NCI-H82 treated with DMSO at 0.1 percent for 48 hours (cell line): ENCODE measurements around the gene PCSK6.

Experiments
- DNase-seq: peaks from one replicate; lab custom pipeline; 2025; ENCODE audit not compliant: unreplicated experiment; lab: John Stamatoyannopoulos, UW

PCSK6 gene

DNA sequence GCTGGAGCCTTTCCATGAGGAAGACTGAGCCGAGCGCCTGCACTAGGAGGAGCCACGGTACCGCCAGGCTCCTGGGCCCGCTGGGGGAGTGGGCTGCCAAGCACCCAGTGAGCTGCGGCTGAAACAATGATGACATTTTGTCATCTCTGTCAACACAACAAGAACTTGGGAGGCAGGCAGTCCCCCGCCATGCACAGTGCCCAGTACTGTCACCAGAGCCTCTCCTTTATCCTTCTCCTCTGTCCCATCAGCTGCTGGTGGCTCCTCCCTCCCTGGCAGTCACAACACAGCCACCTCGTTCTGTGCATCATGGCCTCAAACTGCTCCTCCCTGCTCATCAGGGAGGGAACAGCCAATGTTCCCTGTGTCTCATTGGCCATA is 34.0 kb upstream of the PCSK6 start:
- DNase-seq, result no peak

DNA sequence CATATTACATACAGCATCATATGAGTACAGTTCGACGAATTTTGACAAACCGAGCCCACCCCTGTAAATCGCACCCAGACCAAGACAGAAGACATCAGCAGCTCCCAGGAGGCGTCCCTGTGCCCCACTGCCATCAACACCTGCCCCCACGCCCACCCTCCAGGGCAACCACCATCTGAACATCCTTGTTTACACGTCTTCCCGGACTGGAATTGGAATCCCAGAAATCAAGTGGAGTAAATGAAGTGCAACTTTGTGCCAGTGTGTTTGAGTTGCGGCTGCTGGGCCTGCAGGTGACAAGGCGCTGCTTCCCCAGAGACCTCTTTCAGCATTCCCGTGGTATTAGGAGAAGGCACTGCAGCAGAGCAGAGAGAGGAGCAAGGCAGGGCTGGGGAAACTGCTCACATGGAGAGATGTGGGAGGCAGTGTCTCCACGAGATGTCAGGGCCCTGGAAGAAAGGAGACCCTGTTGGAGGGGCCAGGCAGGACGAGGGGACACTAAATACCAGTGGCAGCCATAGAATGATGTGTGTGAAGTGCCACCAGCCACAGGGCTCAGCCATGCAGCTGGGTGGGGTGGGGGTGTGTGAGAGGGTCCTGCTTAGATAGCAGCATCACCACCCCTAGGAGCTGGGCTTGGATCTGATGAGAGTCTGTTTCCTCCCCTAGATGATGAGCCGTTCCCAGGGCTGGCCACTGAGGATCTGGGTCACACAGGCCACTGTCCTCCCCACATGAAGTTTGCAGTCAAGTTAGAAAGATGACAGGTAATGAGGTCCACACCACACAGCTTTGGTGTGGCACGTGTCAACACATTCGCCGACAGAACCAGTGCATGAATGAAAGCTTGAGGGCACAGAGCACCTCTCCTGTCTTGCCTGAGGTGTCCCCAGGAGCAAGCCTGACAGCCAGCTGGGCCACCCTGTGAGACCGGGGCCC is 33.4 kb upstream of the PCSK6 start:
- no peak for DNase-seq

GRCh38 chr15:101522091-101522490 is 32.6 kb upstream of the PCSK6 start:
- DNase-seq, result no peak

DNA sequence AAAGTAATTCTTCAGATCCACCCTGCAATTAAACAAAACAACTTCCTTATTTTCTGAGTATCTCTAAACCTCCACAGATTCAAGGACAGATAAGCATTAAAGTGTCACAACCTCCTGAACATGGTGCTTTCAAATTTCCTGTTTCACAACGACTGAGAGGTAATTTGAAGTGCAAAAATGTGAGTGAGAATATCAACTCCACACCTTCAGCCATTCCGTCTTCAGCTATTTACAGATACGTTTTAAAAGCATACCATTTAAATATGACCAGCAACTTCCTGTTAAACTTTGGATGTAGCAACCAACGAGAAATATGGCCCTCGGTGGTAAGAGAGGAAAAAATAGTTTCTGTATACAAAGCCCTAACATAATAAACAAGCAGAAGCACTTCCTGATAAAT is 32.1 kb upstream of the PCSK6 start:
- no peak for DNase-seq

DNA sequence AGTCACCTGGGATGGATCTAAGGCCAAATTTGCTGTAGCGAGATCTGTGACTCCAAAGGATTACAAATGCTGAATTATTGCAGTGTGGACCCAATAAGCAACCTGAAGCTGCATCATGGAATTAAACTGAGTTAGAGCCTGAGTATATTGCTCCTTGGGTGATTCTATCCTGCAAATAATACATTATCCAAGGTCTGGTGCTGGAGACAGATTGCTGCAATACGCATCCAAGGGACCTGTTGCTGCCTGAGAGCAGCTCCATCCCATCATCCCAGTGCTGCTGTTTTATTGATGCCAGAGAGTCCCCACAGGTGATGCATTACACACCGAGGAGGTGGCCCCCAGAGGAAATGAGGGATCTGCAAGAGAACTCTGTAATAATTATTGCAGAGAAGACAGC is 31.6 kb upstream of the PCSK6 start:
- DNase-seq, result no peak

DNA sequence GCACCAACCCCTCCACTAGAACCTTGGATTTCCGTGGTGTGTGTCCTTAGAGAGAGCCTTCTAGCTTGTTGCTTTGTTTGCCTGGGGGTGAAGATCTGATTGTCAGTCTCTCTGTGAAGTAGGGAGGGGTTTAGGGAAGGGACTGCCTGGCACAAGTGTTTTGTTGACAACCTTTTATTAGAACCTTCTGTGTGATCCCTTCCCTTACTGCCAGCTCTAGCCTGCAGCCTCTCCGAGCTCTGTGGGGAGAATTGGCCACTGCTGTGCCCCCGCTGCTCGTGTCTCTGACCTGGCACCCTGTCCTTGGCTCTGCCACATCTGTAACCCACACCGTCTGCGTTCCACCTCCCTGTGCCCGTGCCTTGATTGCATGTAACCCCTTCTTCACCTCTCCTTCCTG is 30.9 kb upstream of the PCSK6 start:
- no peak for DNase-seq

GRCh38 chr15:101517504-101517903 is 28.0 kb upstream of the PCSK6 start:
- DNase-seq, result no peak

GRCh38 chr15:101514318-101514717 is 24.8 kb upstream of the PCSK6 start:
- no peak for DNase-seq

DNA sequence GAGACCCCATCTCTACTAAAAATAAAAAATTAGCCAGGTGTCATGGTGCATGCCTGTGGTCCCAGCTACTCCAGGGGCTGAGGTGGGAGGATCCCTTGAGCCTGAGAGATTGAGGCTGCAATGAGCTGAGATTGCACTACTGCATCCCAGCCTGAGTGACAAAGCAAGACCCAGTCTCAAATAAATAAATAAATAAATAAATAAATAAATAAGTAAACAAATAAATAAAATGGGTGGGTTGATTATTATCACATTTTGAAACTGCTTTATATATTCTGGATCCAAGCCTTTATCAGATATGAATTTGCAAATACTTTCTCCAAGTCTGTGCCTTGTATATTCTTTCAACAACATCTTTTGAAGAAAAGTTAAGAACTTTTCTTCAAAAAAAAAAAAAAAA is 22.2 kb upstream of the PCSK6 start:
- no peak for DNase-seq

- DNase-seq, result no peak
These were observed 21.0 kb upstream of the PCSK6 start for GRCh38 chr15:101510212-101511197.

- DNase-seq, result no peak
These were observed 19.8 kb upstream of the PCSK6 start for GRCh38 chr15:101509279-101509678.

DNA sequence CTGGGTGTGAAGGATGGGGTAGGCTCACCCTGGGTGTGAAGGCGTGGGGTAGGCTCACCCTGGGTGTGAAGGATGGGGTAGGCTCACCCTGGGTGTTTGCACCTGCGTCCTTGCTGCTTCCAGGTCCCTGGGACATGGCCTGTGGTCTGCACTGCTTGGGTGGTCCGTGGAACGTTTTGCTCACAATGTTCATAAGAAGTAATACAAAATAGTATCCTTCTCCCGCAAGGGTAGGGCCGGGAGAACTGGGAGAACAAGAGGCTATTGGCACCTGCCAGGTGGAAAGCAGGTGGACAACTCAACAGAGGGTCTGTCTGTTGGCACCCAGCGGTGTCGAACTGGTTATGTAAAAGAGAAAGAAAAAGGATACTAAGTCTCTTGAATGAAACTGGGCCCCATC is 17.0 kb upstream of the PCSK6 start:
- no peak for DNase-seq

GRCh38 chr15:101505610-101506337 is 16.3 kb upstream of the PCSK6 start:
- no peak for DNase-seq

- DNase-seq, result no peak
These were observed 15.5 kb upstream of the PCSK6 start for GRCh38 chr15:101504866-101505609.

- DNase-seq, result no peak
These were observed 14.9 kb upstream of the PCSK6 start for GRCh38 chr15:101504373-101504772.

DNA sequence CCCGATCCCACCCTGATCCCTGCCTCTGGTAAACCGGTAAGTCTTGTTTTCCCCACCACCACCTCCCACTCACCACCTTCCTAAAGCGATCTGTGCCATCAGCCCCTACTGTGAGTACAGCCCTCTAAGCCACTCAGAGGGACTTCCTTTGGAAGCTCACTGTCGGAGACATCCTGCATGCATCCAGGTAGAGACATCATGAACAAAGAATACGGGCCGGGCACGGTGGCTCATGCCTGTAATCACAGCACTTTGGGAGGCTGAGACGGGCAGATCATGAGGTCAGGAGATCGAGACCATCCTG is 13.7 kb upstream of the PCSK6 start:
- DNase-seq, result no peak

DNA sequence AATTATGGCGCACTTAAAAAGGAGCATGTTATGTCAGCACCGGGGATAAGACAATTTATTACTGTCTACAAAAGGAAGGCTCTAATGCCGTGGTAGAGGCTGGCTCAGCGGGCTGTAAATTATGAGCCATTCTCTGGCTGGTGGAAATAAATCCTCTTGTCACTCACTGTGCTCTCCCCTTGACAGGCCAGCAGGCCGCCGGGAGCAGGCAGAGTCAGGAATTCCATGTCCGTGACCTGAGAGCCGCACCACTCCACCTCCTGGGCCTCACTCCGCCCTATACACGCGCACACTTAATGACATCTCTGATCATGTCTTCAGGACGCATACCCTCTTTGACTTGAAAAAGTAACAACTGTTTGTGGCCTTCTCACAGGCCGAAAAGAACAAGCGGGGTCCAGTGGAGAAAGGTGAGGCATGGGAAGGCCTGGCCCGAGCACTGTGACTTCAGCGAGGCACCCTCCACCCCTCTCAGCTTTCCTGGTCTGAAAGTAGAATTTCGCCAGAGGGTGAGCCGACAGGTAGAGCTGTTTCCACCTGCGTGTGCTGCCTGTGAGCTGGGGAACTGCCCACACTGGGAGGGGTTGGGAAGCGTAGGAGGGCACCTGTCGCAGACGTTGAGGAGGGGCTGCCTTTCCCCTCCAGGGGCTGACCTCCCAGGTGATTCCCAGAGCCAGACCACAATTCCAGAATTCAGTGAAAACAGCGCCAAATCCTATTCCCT is 13.2 kb upstream of the PCSK6 start:
- DNase-seq, result no peak

DNA sequence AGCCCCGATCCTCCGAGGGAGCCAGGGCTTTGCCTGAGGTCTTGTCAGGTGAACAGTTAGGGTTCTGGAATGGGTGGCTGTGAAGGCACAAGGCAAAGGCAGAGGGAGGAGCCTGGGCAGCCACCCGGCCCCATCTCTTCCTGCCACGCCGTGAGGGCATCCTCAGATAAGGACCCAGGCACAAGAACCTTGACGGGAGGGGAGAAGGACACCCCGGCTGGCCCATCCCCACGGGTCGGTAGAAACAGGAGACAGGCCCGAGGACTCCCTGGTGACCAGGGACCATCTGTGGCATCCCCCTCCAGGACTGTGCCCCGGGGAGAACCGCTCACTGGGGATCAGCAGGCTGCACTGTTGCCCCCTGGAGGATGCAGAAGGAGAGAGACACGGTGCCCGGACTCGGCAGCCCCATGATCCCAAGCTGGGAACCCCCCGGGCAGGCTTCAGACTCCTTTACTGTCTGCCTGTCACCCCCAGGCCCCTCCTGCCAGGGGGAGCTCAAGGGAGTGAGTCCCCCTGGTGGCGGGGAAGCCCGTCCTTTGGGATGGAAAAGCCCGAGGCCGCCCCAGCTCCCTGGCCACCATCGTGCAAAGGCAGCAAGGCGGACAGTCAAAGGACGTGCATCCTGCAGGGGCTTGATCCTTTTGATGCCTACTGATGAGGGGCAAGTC is 12.3 kb upstream of the PCSK6 start:
- DNase-seq, result peak; percentile 11

- DNase-seq, result no peak
These were observed 11.5 kb upstream of the PCSK6 start for GRCh38 chr15:101500865-101501551.
